NCI-H2081 (cell line): ENCODE measurements around the gene CNTN5.

Source experiments
- DNase-seq, 2 experiments: peaks; one replicate each; lab custom pipeline; 2025; lab: John Stamatoyannopoulos, UW

Gene CNTN5

DNA sequence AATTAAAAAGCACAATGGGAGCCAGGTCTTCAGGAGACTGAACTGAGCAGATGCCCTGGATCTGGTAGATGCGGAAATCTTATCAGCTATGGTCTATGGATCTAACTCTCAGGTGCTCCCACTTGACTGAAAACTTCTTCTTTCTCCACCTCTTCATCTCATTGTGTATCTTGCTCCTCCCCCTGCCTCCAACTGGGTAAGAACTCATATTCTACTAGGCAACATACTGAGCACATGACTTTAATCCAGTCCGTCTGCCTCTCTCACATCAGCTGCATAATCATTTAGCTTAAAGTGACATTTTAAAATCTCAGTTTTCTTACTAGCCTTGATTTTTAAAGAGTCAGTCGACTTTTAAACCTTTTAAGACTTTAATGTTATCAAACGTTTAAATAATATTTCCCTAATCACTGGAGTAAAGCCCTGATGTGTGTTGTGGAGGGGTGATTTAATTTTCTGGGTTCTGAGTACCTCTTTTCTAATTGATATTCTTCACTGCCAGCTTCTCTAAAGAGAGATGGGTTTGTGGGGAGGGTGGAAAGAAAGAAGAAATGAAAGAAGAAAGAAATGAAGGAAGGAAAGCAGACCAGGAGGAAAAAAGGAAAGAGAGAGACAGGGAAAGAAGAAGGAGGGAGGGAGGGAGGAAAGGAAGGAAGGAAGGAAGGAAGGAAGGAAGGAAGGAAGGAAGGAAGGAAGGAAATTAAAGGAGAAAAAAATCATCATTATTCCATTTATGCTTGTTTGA is 1073.5 kb downstream of the CNTN5 start:
- no peak for DNase-seq

DNA sequence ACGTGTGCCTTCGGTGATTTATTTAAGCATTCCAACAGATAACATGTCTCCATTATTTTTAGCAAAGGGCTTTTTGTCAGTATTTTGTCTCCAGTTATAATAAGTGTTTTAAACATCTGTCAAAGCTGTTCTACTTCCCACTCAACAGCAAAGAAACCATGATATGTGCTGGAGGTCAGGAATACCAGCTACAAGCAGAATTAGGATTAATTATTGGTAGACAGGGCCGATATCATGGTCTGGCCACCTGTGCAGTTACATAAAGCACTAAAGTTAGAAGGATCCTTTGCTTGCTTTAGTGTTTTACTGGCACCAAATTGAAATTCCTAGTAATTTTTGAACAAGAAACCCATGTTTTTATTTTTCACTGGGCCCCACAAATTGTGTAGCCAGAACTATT is 1075.1 kb downstream of the CNTN5 start:
- no peak for DNase-seq

- no peak for DNase-seq
Measured at GRCh38 chr11:100098560-100098959, 1077.8 kb downstream of the CNTN5 start.

DNA sequence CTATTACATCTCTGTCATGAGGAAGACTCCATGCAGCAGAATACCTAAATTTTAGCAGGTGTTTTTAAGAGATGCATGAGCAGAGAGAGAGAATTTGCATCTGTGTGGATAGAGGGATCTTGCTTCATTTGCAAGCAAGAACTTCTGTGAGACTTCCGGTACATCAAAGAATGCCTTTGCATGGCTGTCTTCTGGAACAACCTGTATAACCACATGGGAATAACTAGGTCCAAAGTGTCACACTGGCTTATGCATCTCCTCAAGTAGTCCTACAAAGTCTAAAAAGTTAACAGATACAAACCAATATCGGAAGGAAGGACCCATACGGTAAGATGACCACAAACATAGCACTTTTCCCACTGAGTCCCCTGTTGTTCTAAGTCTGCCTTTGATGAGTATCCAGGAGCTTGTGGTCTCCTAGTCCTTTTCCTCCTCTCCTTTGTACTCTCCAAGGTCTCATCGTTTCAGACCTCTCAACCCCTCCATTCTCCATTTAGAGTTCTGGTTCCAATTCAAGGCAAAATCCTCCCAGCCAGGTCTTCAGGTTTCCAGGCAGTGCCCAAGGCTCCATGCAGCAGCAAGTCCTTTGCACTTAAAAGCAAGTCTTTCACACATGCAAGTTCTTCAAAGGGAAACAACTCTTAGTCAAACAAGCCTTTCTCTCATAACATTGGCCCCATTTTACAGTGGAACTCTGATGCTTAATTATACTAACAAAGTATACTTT is 1084.7 kb downstream of the CNTN5 start:
- DNase-seq, result no peak

GRCh38 chr11:100105982-100106358 is 1085.2 kb downstream of the CNTN5 start:
- peak in 1 of 2 experiments; percentile 45 for DNase-seq

DNA sequence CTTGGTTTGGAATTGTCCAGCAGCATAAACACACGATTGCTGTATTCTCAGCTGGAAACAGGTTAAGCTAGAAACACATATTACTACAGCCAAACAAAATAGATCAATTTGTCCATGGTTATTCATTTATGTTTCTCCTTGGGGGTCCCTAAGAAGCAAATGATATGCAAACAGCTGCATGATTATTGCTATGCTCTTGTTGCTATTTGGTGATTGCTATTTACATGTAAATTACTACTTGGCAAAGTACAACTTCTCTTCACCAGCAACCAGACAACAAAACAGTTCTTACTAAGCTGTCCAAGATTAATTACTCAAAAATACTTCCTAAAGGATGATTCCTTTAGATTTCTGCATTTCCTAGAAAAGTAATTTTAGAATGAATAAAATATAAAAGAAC is 1098.4 kb downstream of the CNTN5 start:
- DNase-seq, result peak in 1 of 2 experiments; percentile 65

- no peak for DNase-seq
Measured at GRCh38 chr11:100133114-100133513, 1112.4 kb downstream of the CNTN5 start.

DNA sequence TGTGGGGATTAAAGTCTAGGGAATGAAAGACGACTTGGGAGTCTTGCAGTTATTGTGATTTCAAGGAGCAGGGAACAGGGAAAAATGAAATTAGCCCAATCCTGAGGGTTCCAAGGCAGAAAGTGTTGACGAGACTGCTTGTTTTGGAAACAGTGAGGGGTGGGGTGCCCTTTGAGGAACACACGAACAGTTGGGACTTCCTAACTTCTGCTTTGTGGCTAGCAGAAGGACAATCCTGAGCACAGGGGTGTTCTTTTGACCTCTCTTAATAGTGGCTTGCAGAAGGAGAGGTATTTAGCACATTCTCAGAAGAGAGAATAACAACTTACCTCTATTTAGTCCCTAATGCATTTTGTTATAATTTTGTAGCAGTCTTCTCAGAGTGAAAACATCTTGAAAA is 1120.5 kb downstream of the CNTN5 start:
- no peak for DNase-seq

- peak in 1 of 2 experiments; percentile 28 for DNase-seq
Measured at GRCh38 chr11:100151944-100152343, 1131.2 kb downstream of the CNTN5 start.

DNA sequence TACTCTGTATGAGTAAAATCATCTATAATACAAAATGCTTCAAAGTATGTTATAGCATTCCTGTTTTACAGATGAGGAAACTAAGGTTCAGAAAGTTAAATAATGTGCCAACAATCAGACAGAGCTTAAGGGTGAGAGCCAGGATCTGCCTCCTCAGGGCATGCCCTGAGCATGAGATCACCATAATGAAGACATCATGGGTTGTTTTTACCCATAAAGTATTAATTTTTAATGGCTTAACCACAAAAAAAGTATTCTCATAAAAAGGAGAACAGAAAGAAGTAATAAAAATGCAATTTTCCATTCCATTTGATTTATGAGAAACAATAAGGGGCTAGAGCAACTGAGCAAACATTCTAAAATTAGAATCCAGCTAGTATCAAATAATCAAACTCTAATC is 1132.0 kb downstream of the CNTN5 start:
- no peak for DNase-seq

DNA sequence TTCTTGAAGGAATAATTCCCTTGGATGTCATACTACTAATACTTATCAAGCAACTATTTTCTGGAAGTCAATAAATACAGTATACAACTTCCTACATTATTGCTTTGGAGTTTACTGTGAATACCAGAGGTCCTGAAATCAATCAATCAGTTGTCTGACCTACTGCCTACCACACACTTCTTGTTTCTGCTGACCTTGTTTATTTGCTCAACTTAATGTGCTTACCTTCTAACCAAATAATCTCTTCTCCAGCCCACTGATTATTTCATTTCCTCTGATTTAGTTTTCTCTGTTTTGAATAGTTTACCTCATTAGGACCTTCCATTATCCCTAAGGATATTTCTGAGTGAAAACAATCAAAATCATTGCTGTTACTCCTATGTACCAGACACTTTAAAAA is 1142.7 kb downstream of the CNTN5 start:
- DNase-seq, result no peak

DNA sequence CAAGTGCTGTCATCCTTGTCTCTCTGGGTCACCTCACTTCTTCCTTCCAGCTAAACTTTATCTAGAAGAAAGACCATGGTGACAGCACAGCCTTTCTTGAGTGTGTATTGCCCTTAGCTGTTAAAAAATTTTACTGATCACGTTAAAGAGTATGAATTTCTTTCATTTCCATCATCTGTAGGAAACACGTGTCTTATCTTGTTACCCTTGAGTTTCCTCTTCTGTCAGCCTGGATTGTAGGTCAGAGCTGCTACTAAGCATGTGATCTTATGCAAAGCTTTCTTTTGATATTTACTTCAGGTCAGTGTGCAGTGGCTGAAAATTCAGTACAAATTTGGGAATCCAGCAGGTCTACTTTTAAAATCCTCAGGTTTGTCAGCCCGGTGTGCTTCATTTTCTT is 1154.1 kb downstream of the CNTN5 start:
- DNase-seq, result no peak

DNA sequence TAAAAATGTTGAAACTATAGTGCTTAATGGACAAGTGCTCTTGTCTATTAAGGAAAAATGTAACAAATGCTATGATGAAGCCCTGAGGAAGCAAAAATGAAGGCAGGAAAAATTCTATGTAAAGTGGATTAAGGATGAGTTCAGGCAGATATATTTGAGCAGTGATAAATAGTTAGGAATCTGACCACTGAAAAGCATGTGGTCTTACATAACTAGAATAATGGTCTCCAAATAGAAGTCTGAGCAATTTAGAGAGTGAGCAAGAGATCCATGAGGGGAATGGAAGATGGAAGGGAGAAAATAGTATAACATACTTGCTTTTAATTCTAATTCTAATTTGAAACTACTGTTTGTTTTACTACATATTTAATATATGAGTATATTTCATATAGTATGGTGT is 1155.7 kb downstream of the CNTN5 start:
- no peak for DNase-seq

DNA sequence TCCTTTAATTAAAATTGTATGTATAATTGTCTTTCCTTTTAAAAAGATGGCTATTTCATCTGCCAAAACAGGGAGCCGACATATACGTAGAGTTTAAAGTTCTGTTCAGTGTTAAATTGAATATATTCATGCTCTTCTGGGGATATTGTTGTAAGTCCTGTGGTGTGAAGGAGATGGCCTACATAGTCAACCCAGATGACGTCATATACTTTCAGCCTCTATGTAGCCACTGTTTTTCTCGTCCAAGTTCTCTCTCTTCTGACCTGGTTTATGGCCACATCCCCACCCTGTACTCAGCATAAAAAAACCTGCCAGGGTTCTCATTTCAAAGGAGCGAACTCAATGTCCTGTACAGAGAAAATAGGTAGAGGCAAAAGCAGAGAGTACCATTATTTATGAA is 1156.9 kb downstream of the CNTN5 start:
- DNase-seq, result no peak

DNA sequence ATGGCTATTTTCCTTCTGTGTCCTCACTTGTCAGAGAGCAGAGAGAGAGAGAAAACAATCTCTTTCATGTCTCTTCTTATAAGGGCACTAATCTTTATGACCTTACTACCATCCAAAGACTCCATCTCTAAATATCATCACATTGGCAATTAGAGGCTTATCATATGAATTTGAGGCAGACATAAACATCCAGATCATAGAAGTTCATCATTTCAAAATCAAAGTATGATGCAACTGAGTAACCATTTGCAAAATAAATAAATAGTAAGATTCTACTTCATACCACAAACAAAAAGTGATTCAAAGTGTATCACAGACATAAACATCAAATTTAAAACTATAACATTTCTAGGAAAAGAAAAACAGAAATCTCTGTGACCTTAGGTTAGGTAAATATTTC is 1161.6 kb downstream of the CNTN5 start:
- no peak for DNase-seq

GRCh38 chr11:100182927-100183326 is 1162.2 kb downstream of the CNTN5 start:
- DNase-seq, result no peak

GRCh38 chr11:100185588-100185987 is 1164.8 kb downstream of the CNTN5 start:
- DNase-seq, result no peak

DNA sequence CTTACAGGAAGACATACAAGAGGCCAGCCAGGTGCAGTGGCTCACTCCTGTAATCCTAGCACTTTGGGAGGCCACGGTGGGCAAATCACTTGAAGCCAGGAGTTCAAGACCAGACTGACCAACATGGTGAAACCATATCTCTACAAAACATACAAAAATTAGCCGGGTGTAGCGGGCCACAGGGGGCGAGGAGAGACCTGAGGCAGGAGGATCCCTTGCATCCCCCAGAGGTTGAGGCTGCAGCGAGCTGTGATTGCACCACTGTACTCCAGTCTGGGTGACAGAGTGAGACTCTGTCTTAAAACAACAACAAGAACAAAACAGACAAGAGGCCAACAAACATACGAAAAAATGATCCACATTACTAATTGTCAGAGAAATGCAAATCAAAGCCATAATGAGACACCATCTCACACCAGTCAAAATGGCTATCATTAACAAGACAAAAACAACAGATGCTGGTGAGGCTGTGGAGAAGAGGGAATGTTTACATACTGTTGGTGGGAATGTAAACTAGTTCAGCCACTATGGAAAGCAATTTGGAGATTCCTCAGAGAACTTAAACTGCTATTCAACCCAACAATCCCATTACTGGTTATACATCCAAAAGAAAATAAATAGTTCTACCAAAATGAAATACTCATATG is 1167.5 kb downstream of the CNTN5 start:
- DNase-seq, result no peak

GRCh38 chr11:100190395-100190794 is 1169.6 kb downstream of the CNTN5 start:
- no peak for DNase-seq

DNA sequence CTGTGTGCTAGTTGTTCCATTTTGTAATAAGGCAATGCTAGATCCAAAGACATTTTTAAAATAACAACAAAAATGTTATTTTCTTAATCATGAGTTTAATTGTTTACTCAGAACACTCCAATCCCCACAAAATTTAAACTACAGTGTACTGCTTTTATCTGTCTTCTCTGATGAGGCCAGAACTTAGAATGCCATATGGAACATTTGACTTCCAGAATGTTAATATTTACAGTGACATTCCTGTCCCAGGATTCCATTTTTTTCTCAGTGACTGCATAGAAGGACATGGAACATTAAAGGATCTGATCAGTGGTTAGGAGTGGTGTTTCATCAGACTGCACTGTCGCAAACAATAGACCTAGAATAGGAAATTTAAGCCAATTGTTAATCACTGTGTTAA is 1171.4 kb downstream of the CNTN5 start:
- no peak for DNase-seq

DNA sequence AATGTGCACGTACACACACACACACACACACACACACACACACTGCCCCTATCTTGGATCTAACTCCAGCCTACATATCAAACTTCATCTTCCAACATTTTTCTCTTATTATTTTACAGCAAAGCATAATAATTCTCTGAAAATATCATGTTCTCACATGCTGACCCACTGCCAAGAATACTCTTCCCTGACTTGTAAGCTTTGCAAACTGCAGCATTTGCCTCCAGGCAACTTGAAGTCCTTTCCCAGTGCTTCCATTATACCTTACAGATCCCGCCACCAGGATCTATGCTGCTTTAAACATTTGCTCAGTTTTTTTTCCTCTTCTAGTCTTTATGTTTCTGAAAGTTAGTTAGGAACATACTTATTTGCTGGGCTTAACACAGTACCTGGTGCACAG is 1183.0 kb downstream of the CNTN5 start:
- DNase-seq, result no peak

GRCh38 chr11:100205926-100206325 is 1185.2 kb downstream of the CNTN5 start:
- DNase-seq, result no peak

GRCh38 chr11:100208207-100208606 is 1187.5 kb downstream of the CNTN5 start:
- DNase-seq, result no peak
